Measurements from ENCODE around the gene CASP6. TPM values are rescaled to one million over a fixed set of nuclear protein-coding genes. Genes with fewer than 3 reads are reported as not detected.

Gene CASP6
- total RNA-seq, 2 experiments from 2014 or later, result 8.1 to 9.2 TPM

DNA sequence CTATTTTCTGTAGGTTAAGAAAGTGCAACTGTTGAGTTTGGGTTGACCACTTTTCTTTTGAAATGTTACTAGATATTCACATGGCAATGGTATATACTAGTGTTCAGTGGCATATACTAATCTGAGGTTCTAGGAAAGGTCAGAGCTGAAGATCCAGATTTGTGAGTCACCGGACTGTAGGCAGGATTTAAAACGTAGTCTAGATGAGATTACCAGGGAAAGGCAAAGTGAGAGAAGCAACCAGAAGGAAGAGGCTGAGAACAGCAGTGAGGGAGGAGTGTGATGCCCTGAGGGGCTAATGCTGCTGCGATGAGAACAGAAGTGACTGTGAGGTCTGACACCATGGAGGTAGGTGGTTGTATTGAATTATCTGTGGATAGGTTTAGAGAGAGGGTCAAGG, 36.3 kb upstream of the CASP6 start:
- no peaks in the 10 kb centered on the region for H4K20me1 ChIP-seq (ENCODE audit: insufficient read depth, low read length)
- no peaks in the 10 kb centered on the region for H3K79me2 ChIP-seq (ENCODE audit: insufficient read depth, low read depth, low read length)
- H2AFZ ChIP-seq (ENCODE audit: low read length), result no peak overlapping the region
- H3K4me2 ChIP-seq (ENCODE audit: low read length), result no peak overlapping the region
- no peak overlapping the region for H3K4me3 ChIP-seq (ENCODE audit: low read depth, low read length, poor library complexity, severe bottlenecking)
- no TSS peak for BruUV-seq (replicated peaks)
- no peaks in the 10 kb centered on the region for H3K9me2 ChIP-seq (ENCODE audit: insufficient read depth, low read length)
- POLR2A ChIA-PET, result no interaction called here
- H3K36me3 ChIP-seq (ENCODE audit: insufficient read depth, low read length), result no peaks in the 10 kb centered on the region
- DNase-seq (ENCODE audit: low spot score), result no peak
- no peak overlapping the region for H3K27ac ChIP-seq (ENCODE audit: low read depth, low read length, poor library complexity, severe bottlenecking)
- H3K9me3 ChIP-seq (ENCODE audit: low read length), result no peaks in the 10 kb centered on the region
- H3K4me1 ChIP-seq (ENCODE audit: insufficient read depth, low read length, poor library complexity, severe bottlenecking), result no peaks in the 10 kb centered on the region
- TF ChIP-seq, protein P1, sequence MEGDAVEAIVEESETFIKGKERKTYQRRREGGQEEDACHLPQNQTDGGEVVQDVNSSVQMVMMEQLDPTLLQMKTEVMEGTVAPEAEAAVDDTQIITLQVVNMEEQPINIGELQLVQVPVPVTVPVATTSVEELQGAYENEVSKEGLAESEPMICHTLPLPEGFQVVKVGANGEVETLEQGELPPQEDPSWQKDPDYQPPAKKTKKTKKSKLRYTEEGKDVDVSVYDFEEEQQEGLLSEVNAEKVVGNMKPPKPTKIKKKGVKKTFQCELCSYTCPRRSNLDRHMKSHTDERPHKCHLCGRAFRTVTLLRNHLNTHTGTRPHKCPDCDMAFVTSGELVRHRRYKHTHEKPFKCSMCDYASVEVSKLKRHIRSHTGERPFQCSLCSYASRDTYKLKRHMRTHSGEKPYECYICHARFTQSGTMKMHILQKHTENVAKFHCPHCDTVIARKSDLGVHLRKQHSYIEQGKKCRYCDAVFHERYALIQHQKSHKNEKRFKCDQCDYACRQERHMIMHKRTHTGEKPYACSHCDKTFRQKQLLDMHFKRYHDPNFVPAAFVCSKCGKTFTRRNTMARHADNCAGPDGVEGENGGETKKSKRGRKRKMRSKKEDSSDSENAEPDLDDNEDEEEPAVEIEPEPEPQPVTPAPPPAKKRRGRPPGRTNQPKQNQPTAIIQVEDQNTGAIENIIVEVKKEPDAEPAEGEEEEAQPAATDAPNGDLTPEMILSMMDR (conservative IDR thresholded peaks at IDR 0.05; ENCODE audit: low read length), result no peak
- TF ChIP-seq EZH2phosphoT487 (IDR thresholded peaks at IDR 0.05; ENCODE audit: borderline replicate concordance, low read depth, low read length), result no peak
- intact Hi-C loops (cut with micrococcal nuclease; ENCODE audit: unreplicated experiment), result no loop called here
- CTCF ChIA-PET (ENCODE audit: unreplicated experiment), result no interaction called here

DNA sequence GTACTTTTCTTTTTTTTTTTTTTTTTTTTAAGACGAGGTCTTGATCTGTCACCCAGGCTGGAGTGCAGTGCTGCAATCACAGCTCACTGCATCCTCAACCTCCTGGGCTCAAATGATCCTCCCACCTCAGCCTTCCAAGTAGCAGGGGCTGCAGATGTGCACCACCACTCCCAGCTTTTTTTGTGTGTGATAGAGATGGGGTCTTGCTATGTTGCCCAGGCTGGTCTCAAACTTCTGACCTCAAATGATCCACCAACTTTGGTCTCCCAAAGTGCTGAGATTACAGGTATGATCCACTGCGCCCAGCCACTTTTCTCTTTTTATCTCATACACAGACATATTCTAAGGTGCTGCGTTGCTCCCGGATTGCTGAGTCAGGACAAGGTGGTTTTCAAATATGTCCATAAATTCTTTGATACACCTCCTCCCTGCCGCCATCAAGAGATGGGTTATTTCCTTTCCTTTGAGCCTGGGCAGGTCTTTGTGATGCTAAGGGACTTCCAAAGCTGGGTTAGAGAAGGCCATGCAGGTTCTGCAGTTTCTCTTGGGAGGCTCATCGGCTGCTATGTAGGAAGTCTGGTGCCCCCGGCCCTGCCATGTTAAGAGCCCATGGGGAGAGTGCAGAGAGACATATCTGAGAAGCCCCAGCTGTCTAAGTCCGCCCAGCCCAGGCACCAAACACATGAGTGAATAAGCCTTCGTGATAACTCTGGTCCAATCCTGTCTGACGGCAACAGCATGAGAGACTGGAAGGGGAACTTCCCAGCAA, 35.0 kb upstream of the CASP6 start:
- Histone ChIP-seq H3K36me3 (ENCODE audit: insufficient read depth, low read length) (no peaks in the 10 kb centered on the region), H3K9me2 (ENCODE audit: insufficient read depth, low read length) (no peaks in the 10 kb centered on the region), H3K4me1 (ENCODE audit: insufficient read depth, low read length, poor library complexity, severe bottlenecking) (no peaks in the 10 kb centered on the region), H3K9me3 (ENCODE audit: low read length) (no peaks in the 10 kb centered on the region), H3K27ac (ENCODE audit: low read depth, low read length, poor library complexity, severe bottlenecking) (no peak overlapping the region), H3K4me2 (ENCODE audit: low read length) (no peak overlapping the region), H2AFZ (ENCODE audit: low read length) (no peak overlapping the region), H3K4me3 (ENCODE audit: low read depth, low read length, poor library complexity, severe bottlenecking) (no peak overlapping the region), H3K79me2 (ENCODE audit: insufficient read depth, low read depth, low read length) (no peaks in the 10 kb centered on the region), H4K20me1 (ENCODE audit: insufficient read depth, low read length) (no peaks in the 10 kb centered on the region)
- ChIA-PET POLR2A (no interaction called here), CTCF (ENCODE audit: unreplicated experiment) (no interaction called here)
- intact Hi-C loops (cut with micrococcal nuclease; ENCODE audit: unreplicated experiment), result no loop called here
- no peak for DNase-seq (ENCODE audit: low spot score)
- BruUV-seq (replicated peaks), result no TSS peak
- TF ChIP-seq EZH2phosphoT487 (IDR thresholded peaks at IDR 0.05; ENCODE audit: borderline replicate concordance, low read depth, low read length), result no peak
- TF ChIP-seq, protein P1 (conservative IDR thresholded peaks at IDR 0.05; ENCODE audit: low read length), result no peak

DNA sequence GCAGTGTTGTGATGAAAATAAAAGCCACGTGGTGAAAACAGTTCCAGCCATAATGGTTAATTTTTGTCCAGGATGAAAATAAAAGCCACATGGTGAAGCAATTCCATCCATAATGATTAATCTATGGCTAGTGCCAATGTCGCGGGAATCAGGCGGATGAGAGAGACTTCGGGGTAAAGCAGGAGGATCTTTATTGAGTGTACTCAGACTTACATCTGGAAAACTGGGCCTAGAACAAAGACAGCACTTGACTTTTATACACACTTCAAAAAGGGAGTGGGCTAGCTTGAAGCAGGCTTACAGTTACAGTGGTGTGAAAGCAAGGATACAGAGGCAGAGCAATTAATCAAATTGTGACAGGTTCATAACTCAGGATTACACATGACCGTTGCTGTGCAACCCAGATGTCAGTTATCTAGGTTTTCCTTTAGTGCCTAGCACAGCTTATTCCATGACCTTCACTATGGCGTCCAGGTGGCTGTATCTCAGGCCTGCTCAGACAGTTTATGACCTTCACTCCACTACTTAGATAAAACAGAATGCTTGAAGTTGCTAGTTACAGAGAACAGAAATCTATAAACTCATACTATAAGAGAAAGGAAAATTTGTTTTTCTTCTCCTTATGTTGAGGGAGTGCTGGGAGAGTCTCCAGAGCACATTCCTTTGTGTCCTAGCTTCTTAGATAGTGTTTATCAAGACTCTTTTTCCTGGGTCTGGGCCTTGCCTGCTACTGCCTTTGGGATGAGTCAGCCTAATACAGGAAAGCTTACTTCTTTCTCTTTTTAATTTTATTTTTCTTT, 32.5 kb upstream of the CASP6 start:
- CTCF ChIA-PET (ENCODE audit: unreplicated experiment), result no interaction called here
- H3K9me3 ChIP-seq (ENCODE audit: low read length), result no peaks in the 10 kb centered on the region
- TF ChIP-seq, protein P1 (conservative IDR thresholded peaks at IDR 0.05; ENCODE audit: low read length), result no peak
- no peak for TF ChIP-seq EZH2phosphoT487 (IDR thresholded peaks at IDR 0.05; ENCODE audit: borderline replicate concordance, low read depth, low read length)
- intact Hi-C loops (cut with micrococcal nuclease; ENCODE audit: unreplicated experiment), result no loop called here
- H3K4me1 ChIP-seq (ENCODE audit: insufficient read depth, low read length, poor library complexity, severe bottlenecking), result no peaks in the 10 kb centered on the region
- no peaks in the 10 kb centered on the region for H3K9me2 ChIP-seq (ENCODE audit: insufficient read depth, low read length)
- no peak overlapping the region for H3K4me2 ChIP-seq (ENCODE audit: low read length)
- DNase-seq (ENCODE audit: low spot score), result no peak
- H2AFZ ChIP-seq (ENCODE audit: low read length), result no peak overlapping the region
- BruUV-seq (replicated peaks), result no TSS peak
- H3K27ac ChIP-seq (ENCODE audit: low read depth, low read length, poor library complexity, severe bottlenecking), result no peak overlapping the region
- no peaks in the 10 kb centered on the region for H4K20me1 ChIP-seq (ENCODE audit: insufficient read depth, low read length)
- no peaks in the 10 kb centered on the region for H3K79me2 ChIP-seq (ENCODE audit: insufficient read depth, low read depth, low read length)
- H3K4me3 ChIP-seq (ENCODE audit: low read depth, low read length, poor library complexity, severe bottlenecking), result no peak overlapping the region
- POLR2A ChIA-PET, result no interaction called here
- H3K36me3 ChIP-seq (ENCODE audit: insufficient read depth, low read length), result no peaks in the 10 kb centered on the region
